GM23338 (cell line): ENCODE measurements around the gene FRYL. TPM values are rescaled to one million over a fixed set of nuclear protein-coding genes. Genes with fewer than 3 reads are reported as not detected.

Source experiments
- ATAC-seq: fragments of 200-7000 bp; cut with Tn5 transposase; 3 replicates; pipeline ENCODE4 v1.9.1; 2020
- DNase-seq: peaks from one replicate; pipeline ENCODE4 v3.0.0-alpha.2; 2015; ENCODE audit warnings: low spot score
- H2AFZ ChIP-seq: fragments of 200-600 bp; sonication (generic); 2 replicates; pipeline ENCODE4 v1.8.0; 2016; ENCODE audit warnings: antibody characterized with exemption, mild to moderate bottlenecking, moderate library complexity
- H3F3A ChIP-seq: fragments of 200-600 bp; sonication (generic); replicated peaks from 2 replicates; pipeline ENCODE4 v1.8.0; 2017; ENCODE audit warnings: antibody characterized with exemption, mixed run types, low read depth
- H3K27ac ChIP-seq: fragments of 200-600 bp; sonication (generic); 2 replicates; pipeline ENCODE4 v1.6.1; 2016; ENCODE audit warnings: low read depth
- H3K27me3 ChIP-seq: fragments of 200-600 bp; sonication (generic); 2 replicates; pipeline ENCODE4 v1.8.0; 2016; ENCODE audit warnings: mild to moderate bottlenecking, mixed run types, moderate library complexity; ENCODE audit not compliant: insufficient read depth
- H3K36me3 ChIP-seq: fragments of 200-600 bp; sonication (generic); 2 replicates; pipeline ENCODE4 v1.8.0; 2016; ENCODE audit warnings: mild to moderate bottlenecking; ENCODE audit not compliant: insufficient read depth
- H3K4me1 ChIP-seq: fragments of 200-600 bp; sonication (generic); 2 replicates; pipeline ENCODE4 v1.8.0; 2016; ENCODE audit warnings: mild to moderate bottlenecking, moderate library complexity; ENCODE audit not compliant: insufficient read depth
- H3K4me2 ChIP-seq: fragments of 200-600 bp; sonication (generic); 2 replicates; pipeline ENCODE4 v1.7.1; 2017; ENCODE audit warnings: mixed run types
- H3K4me3 ChIP-seq: fragments of 200-600 bp; sonication (generic); 2 replicates; pipeline ENCODE4 v1.6.1; 2016; ENCODE audit warnings: mixed run types
- H3K79me2 ChIP-seq: fragments of 200-600 bp; sonication (generic); replicated peaks from 2 replicates; pipeline ENCODE4 v1.8.0; 2017; ENCODE audit warnings: mild to moderate bottlenecking; ENCODE audit not compliant: insufficient read depth
- H3K9me2 ChIP-seq: fragments of 200-600 bp; sonication (generic); 2 replicates; pipeline ENCODE4 v1.8.0; 2017; ENCODE audit not compliant: insufficient read depth
- H4K20me1 ChIP-seq: fragments of 200-600 bp; sonication (generic); replicated peaks from 2 replicates; pipeline ENCODE4 v1.8.0; 2017; ENCODE audit warnings: mild to moderate bottlenecking; ENCODE audit not compliant: insufficient read depth
- H3K27ac Mint-ChIP-seq: 2 replicates; pipeline ENCODE4 v1.8.0; 2020; ENCODE audit warnings: inconsistent platforms, mild to moderate bottlenecking, moderate library complexity, mixed read lengths
- H3K27me3 Mint-ChIP-seq: 3 replicates; pipeline ENCODE4 v1.8.0; 2022; ENCODE audit warnings: low read depth, mild to moderate bottlenecking, moderate library complexity, mixed read lengths, inconsistent platforms; ENCODE audit not compliant: insufficient read depth, poor library complexity
- H3K36me3 Mint-ChIP-seq: 3 replicates; pipeline ENCODE4 v1.8.0; 2021; ENCODE audit warnings: low read depth, mild to moderate bottlenecking, inconsistent platforms, moderate library complexity, mixed read lengths
- H3K4me1 Mint-ChIP-seq: 3 replicates; pipeline ENCODE4 v1.8.0; 2020; ENCODE audit warnings: mild to moderate bottlenecking, inconsistent platforms, mixed read lengths
- H3K4me3 Mint-ChIP-seq: 3 replicates; pipeline ENCODE4 v1.8.0; 2021; ENCODE audit warnings: moderate library complexity, mild to moderate bottlenecking, inconsistent platforms, mixed read lengths
- H3K9me3 Mint-ChIP-seq: 3 replicates; pipeline ENCODE4 v1.8.0; 2020; ENCODE audit warnings: moderate library complexity, mild to moderate bottlenecking, inconsistent platforms, mixed read lengths
- CREB1 ChIP-seq: fragments of 250-450 bp; sonication (Bioruptor Pico); IDR thresholded peaks from 2 replicates; pipeline ENCODE4 v1.5.0; 2020; ENCODE audit warnings: low read depth, mild to moderate bottlenecking, moderate library complexity
- CTCF ChIP-seq, 2 experiments: fragments of 200-600 bp in 1 of 2; sonication (generic) in 1 of 2; conservative IDR thresholded peaks; 2 replicates each; pipeline versions ENCODE4 v1.5.1 to v1.6.1; 2016 to 2017; ENCODE audit warnings: antibody characterized with exemption in 2 of 2, low read depth in 2 of 2, mild to moderate bottlenecking in 2 of 2, moderate library complexity in 1 of 2
- ETS1 ChIP-seq: IDR thresholded peaks from 2 replicates; pipeline ENCODE4 v1.6.1; 2016; ENCODE audit warnings: antibody characterized with exemption
- EZH2 ChIP-seq: fragments of 200-600 bp; sonication (generic); IDR thresholded peaks from one replicate; pipeline ENCODE4 v1.8.0; 2017; ENCODE audit warnings: antibody characterized with exemption, mild to moderate bottlenecking, low read depth; ENCODE audit not compliant: unreplicated experiment
- EZH2phosphoT487 ChIP-seq: fragments of 200-600 bp; sonication (generic); IDR thresholded peaks from one replicate; pipeline ENCODE4 v1.8.1; 2018; ENCODE audit warnings: antibody characterized with exemption; ENCODE audit not compliant: unreplicated experiment
- JUNB ChIP-seq: IDR thresholded peaks from one replicate; pipeline ENCODE4 v1.6.1; 2016; ENCODE audit warnings: antibody characterized with exemption; ENCODE audit not compliant: unreplicated experiment
- NANOG ChIP-seq: IDR thresholded peaks from 2 replicates; pipeline ENCODE4 v1.6.1; 2016; ENCODE audit warnings: antibody characterized with exemption, borderline replicate concordance
- POLR2AphosphoS5 ChIP-seq: IDR thresholded peaks from 2 replicates; pipeline ENCODE4 v1.6.1; 2016; ENCODE audit warnings: antibody characterized with exemption, low read depth
- REST ChIP-seq: IDR thresholded peaks from one replicate; pipeline ENCODE4 v1.6.1; 2018; ENCODE audit warnings: antibody characterized with exemption; ENCODE audit not compliant: unreplicated experiment
- STAT1 ChIP-seq: IDR thresholded peaks from one replicate; pipeline ENCODE4 v1.6.1; 2016; ENCODE audit warnings: antibody characterized with exemption; ENCODE audit not compliant: unreplicated experiment
- ZNF114 ChIP-seq: fragments of 250-450 bp; sonication (Bioruptor Pico); IDR thresholded peaks from 2 replicates; pipeline ENCODE4 v1.5.0; 2020; ENCODE audit warnings: mild to moderate bottlenecking, moderate library complexity
- ZNF331 ChIP-seq: fragments of 250-450 bp; sonication (Bioruptor Pico); IDR thresholded peaks from 2 replicates; pipeline ENCODE4 v1.5.0; 2020; ENCODE audit warnings: low read depth, mild to moderate bottlenecking, moderate library complexity
- ZNF462 ChIP-seq: fragments of 250-450 bp; sonication (Bioruptor Pico); IDR thresholded peaks from 2 replicates; pipeline ENCODE4 v1.5.0; 2020; ENCODE audit warnings: mild to moderate bottlenecking, moderate library complexity
- polyA plus RNA-seq: library from polyadenylated mRNA; unstranded; fragments of >200 nt; fragmentation: Nextera tagmentation; extraction: Ambion mirVana; gene quantifications from 2 replicates; pipeline ENCODE4 v1.2.1, GENCODE V29; 2016
- total RNA-seq: library from RNA; depleted of rRNA; stranded (reverse); fragments of >200 nt; shearing (Covaris generic); gene quantifications from 2 replicates; pipeline ENCODE4 v1.2.3, GENCODE V29; 2014

The FRYL gene
- total and polyA plus RNA-seq, 2 experiments from 2014 or later = 30.7 to 53.3 TPM

GRCh38 chr4:48799157-48799556 lies 19.1 kb upstream of the FRYL start:
- H3K4me3 ChIP-seq = no peak overlapping the region
- peaks cover 13% of the 10 kb centered on the region; the same call in 2 of the 3 replicates for H3K4me1 Mint-ChIP-seq
- H3K36me3 Mint-ChIP-seq = no peaks in the 10 kb centered on the region
- no peak overlapping the region for H3K27ac Mint-ChIP-seq
- H4K20me1 ChIP-seq = no peaks in the 10 kb centered on the region
- H3K9me2 ChIP-seq = no peaks in the 10 kb centered on the region
- no peaks in the 10 kb centered on the region for H3K79me2 ChIP-seq
- peaks cover 4% of the 10 kb centered on the region for H3K27me3 Mint-ChIP-seq
- no peaks in the 10 kb centered on the region for H3K9me3 Mint-ChIP-seq
- no peak overlapping the region for H2AFZ ChIP-seq
- DNase-seq (peak; percentile 37), ATAC-seq (no peak)
- no peaks in the 10 kb centered on the region for H3K27me3 ChIP-seq
- TF ChIP-seq POLR2AphosphoS5 (no peak), ZNF331 (CRISPR knock-in tag) (no peak), EZH2phosphoT487 (no peak), ZNF462 (CRISPR knock-in tag) (no peak), ZNF114 (no peak), CREB1 (CRISPR knock-in tag) (no peak), ETS1 (no peak), REST (no peak), CTCF (conservative IDR thresholded peaks at IDR 0.05; ENCODE audit: low read depth in 2 of 2) (no peak), NANOG (no peak), STAT1 (no peak), EZH2 (no peak), JUNB (no peak)
- H3F3A ChIP-seq = no peaks in the 10 kb centered on the region
- no peak overlapping the region for H3K27ac ChIP-seq
- H3K36me3 ChIP-seq = no peaks in the 10 kb centered on the region
- H3K4me1 ChIP-seq = peaks cover 3% of the 10 kb centered on the region; the same call in 1 of the 2 replicates
- H3K4me2 ChIP-seq = no peak overlapping the region
- H3K4me3 Mint-ChIP-seq = no peak overlapping the region
